B cell (primary cell): ENCODE measurements around the gene CNNM3. TPM values are rescaled to one million over a fixed set of nuclear protein-coding genes. Genes with fewer than 3 reads are reported as not detected.

Experiments
- ATAC-seq: fragments of 200-7000 bp; cut with Tn5 transposase; one replicate; pipeline ENCODE4 v1.10.0; 2021; ENCODE audit warnings: low read depth, mild to moderate bottlenecking, moderate number of reproducible peaks, moderate library complexity
- CTCF ChIA-PET: fragments of 350-600 bp; sonication (Branson Sonifier 250); formaldehyde crosslinking; loops from one replicate; lab custom pipeline; 2021; ENCODE audit warnings: antibody characterized with exemption, inconsistent platforms; lab: Charles Lee
- POLR2A ChIA-PET: fragments of 350-600 bp; sonication (Branson Sonifier 250); formaldehyde crosslinking; loops from one replicate; lab custom pipeline; 2021; ENCODE audit warnings: antibody characterized with exemption; lab: Charles Lee
- DNase-seq: peaks from one replicate; pipeline ENCODE4 v3.0.0; 2013
- H2AFZ ChIP-seq: 2 replicates; pipeline ENCODE4 v1.6.1; 2012; ENCODE audit warnings: mild to moderate bottlenecking, low read depth, low read length; ENCODE audit not compliant: insufficient read depth, poor library complexity, severe bottlenecking
- H3K27ac ChIP-seq, 2 donors: 1 replicate in 1 of 2; 2 replicates in 1 of 2; pipeline ENCODE4 v1.5.1; 2012 to 2013; ENCODE audit warnings: low read length in 2 of 2, mild to moderate bottlenecking in 2 of 2, moderate library complexity in 1 of 2
- H3K27me3 ChIP-seq, 4 experiments: fragments of 200-600 bp in 1 of 4; sonication (generic) in 1 of 4; replicated peaks in 1 of 4; 1 replicate in 2 of 4; 2 replicates in 2 of 4; pipeline versions ENCODE4 v1.6.1 to v1.7.0; 2013 to 2016; ENCODE audit warnings: low read length in 3 of 4, mild to moderate bottlenecking in 2 of 4, mixed read lengths in 1 of 4, moderate library complexity in 1 of 4; ENCODE audit not compliant: insufficient read depth in 4 of 4, control insufficient read depth in 3 of 4; ENCODE audit errors: control extremely low read depth in 1 of 4
- H3K36me3 ChIP-seq, 2 experiments: replicated peaks in 1 of 2; 1 replicate in 1 of 2; 2 replicates in 1 of 2; pipeline versions ENCODE4 v1.6.1 to v1.7.1; 2013; ENCODE audit warnings: low read length in 1 of 2; ENCODE audit not compliant: insufficient read depth in 2 of 2, control insufficient read depth in 1 of 2; ENCODE audit errors: control extremely low read depth in 1 of 2, extremely low read depth in 1 of 2
- H3K4me1 ChIP-seq, 2 donors: fragments of 200-600 bp in 1 of 2; sonication (generic) in 1 of 2; 1 replicate in 1 of 2; 2 replicates in 1 of 2; pipeline versions ENCODE4 v1.5.1 to v1.6.1; 2013 to 2017; ENCODE audit warnings: low read length in 2 of 2; ENCODE audit not compliant: control insufficient read depth in 2 of 2, insufficient read depth in 2 of 2
- H3K4me2 ChIP-seq: replicated peaks from 2 replicates; pipeline ENCODE3; 2012; ENCODE audit warnings: mild to moderate bottlenecking, low read depth, low read length; ENCODE audit not compliant: poor library complexity, severe bottlenecking
- H3K4me3 ChIP-seq, 5 experiments: fragments of 200-600 bp in 1 of 5; sonication (generic) in 1 of 5; 1 replicate in 3 of 5; 2 replicates in 2 of 5; pipeline versions ENCODE4 v1.5.1 to v1.7.0; 2011 to 2016; ENCODE audit warnings: low read length in 4 of 5, mild to moderate bottlenecking in 4 of 5, low read depth in 2 of 5, control low read depth in 1 of 5, moderate library complexity in 1 of 5; ENCODE audit not compliant: insufficient read depth in 1 of 5; ENCODE audit errors: control extremely low read depth in 1 of 5, extremely low read depth in 1 of 5
- H3K79me2 ChIP-seq: fragments of 200-600 bp; sonication (generic); one replicate; pipeline ENCODE4 v1.6.0; 2016; ENCODE audit warnings: low read length; ENCODE audit not compliant: control insufficient read depth, insufficient read depth
- H3K9ac ChIP-seq: fragments of 200-600 bp; sonication (generic); 2 replicates; pipeline ENCODE4 v1.6.1; 2017; ENCODE audit warnings: mild to moderate bottlenecking, low read length, moderate library complexity
- H3K9me3 ChIP-seq, 3 donors: one replicate each; pipeline versions ENCODE4 v1.6.1 to v1.7.1; 2013; ENCODE audit warnings: low read length in 2 of 3; ENCODE audit not compliant: control insufficient read depth in 2 of 3, insufficient read depth in 1 of 3; ENCODE audit errors: control extremely low read depth in 1 of 3
- H4K20me1 ChIP-seq: 2 replicates; pipeline ENCODE4 v1.6.0; 2012; ENCODE audit warnings: mild to moderate bottlenecking, low read length; ENCODE audit not compliant: insufficient read depth, control insufficient read depth, poor library complexity, severe bottlenecking
- H3K27ac Mint-ChIP-seq: one replicate; pipeline ENCODE4 v1.8.0; 2021; ENCODE audit warnings: mixed read lengths
- H3K27me3 Mint-ChIP-seq: one replicate; pipeline ENCODE4 v1.8.0; 2021; ENCODE audit warnings: mixed read lengths
- H3K4me1 Mint-ChIP-seq: one replicate; pipeline ENCODE4 v1.8.0; 2021; ENCODE audit warnings: mixed read lengths
- H3K4me3 Mint-ChIP-seq: one replicate; pipeline ENCODE4 v1.8.0; 2021; ENCODE audit warnings: mixed read lengths
- H3K9me3 Mint-ChIP-seq: one replicate; pipeline ENCODE4 v1.8.0; 2022; ENCODE audit warnings: mixed read lengths; ENCODE audit not compliant: insufficient read depth
- CTCF ChIP-seq: fragments of 200-600 bp; IDR thresholded peaks from one replicate; pipeline ENCODE4 v1.8.0; 2022; ENCODE audit warnings: antibody characterized with exemption, mild to moderate bottlenecking
- EZH2 ChIP-seq: IDR thresholded peaks from 2 replicates; pipeline ENCODE4 v1.6.1; 2012; ENCODE audit warnings: borderline replicate concordance, low read depth, mild to moderate bottlenecking, moderate library complexity, low read length; ENCODE audit not compliant: insufficient read depth, poor library complexity, severe bottlenecking
- WGBS: methylation state at CpG from one replicate; pipeline ENCODE4 v1.1.5; 2013; ENCODE audit warnings: missing lambda C conversion rate; ENCODE audit not compliant: insufficient coverage; 5-methylcytosine and 5-hydroxymethylcytosine counted together
- intact Hi-C: fragments of 100-400 bp; cut with micrococcal nuclease; formaldehyde crosslinking; loops from one replicate; pipeline ENCODE4 v1.10.0; 2022
- polyA plus RNA-seq: library from polyadenylated mRNA; depleted of rRNA; stranded (reverse); fragments of >200 nt; gene quantifications from 2 replicates; pipeline ENCODE4 v1.2.3, GENCODE V29; 2012
- total RNA-seq, 2 donors: library from RNA; stranded (reverse); fragments of 120-200 nt in 1 of 2; gene quantifications; 1 replicate in 1 of 2; 2 replicates in 1 of 2; pipeline versions ENCODE4 v1.2.3 to v1.2.4, GENCODE V29; 2013 to 2022

CNNM3 gene
- total and polyA plus RNA-seq, 2 donors (not counting 1 experiment from before 2014, with no cell fraction given), result 28.8 to 54.7 TPM

GRCh38 chr2:96876269-96877041, 60.4 kb downstream of the CNNM3 start:
- DNase-seq (no peak), ATAC-seq (no peak)
- 96% methylated on average over 15 of the region's 16 CpGs for WGBS
- no peaks in the 10 kb centered on the region for H4K20me1 ChIP-seq
- no peak overlapping the region for H3K9ac ChIP-seq
- H3K27me3 ChIP-seq, result peaks cover 0 to 5% (median 1%) of the 10 kb centered on the region in 4 experiments
- H3K27ac ChIP-seq, result no peak overlapping the region
- H3K36me3 ChIP-seq, result no peaks in the 10 kb centered on the region
- H3K27me3 Mint-ChIP-seq, result peaks cover 4% of the 10 kb centered on the region
- no peaks in the 10 kb centered on the region for H3K79me2 ChIP-seq
- ChIA-PET CTCF (interaction anchor here (0.8 kb wide), 1 partner anchor 74 kb away, joined by 3 read pairs; no protein-coding TSS in a partner anchor), POLR2A (no interaction called here)
- intact Hi-C loops, result no loop called here
- H3K4me2 ChIP-seq, result no peak overlapping the region
- no peak overlapping the region for H2AFZ ChIP-seq
- no peak overlapping the region for H3K4me3 Mint-ChIP-seq
- no peaks in the 10 kb centered on the region for H3K9me3 ChIP-seq
- H3K4me1 ChIP-seq, result peaks cover 17 to 20% of the 10 kb centered on the region in 2 donors
- TF ChIP-seq EZH2 (no peak), CTCF (no peak)
- H3K27ac Mint-ChIP-seq, result no peak overlapping the region
- H3K4me3 ChIP-seq, result no peak overlapping the region
- peaks cover 17% of the 10 kb centered on the region for H3K4me1 Mint-ChIP-seq
- H3K9me3 Mint-ChIP-seq, result no peaks in the 10 kb centered on the region

- Mint-ChIP-seq H3K9me3 (no peaks in the 10 kb centered on the region), H3K27ac (no peak overlapping the region), H3K4me3 (no peak overlapping the region), H3K4me1 (peaks cover 17% of the 10 kb centered on the region), H3K27me3 (peaks cover 4% of the 10 kb centered on the region)
- Histone ChIP-seq H3K4me2 (no peak overlapping the region), H3K79me2 (no peaks in the 10 kb centered on the region), H3K36me3 (no peaks in the 10 kb centered on the region), H3K4me3 (no peak overlapping the region), H3K4me1 (peaks cover 17 to 20% of the 10 kb centered on the region in 2 donors), H3K27ac (no peak overlapping the region), H3K9ac (no peak overlapping the region), H4K20me1 (no peaks in the 10 kb centered on the region), H3K9me3 (no peaks in the 10 kb centered on the region), H3K27me3 (peaks cover 0 to 5% (median 1%) of the 10 kb centered on the region in 4 experiments), H2AFZ (no peak overlapping the region)
- POLR2A ChIA-PET, result no interaction called here
- WGBS, result 90% methylated on average over 2 of the region's 6 CpGs
- intact Hi-C loops, result no loop called here
- TF ChIP-seq CTCF (no peak), EZH2 (no peak)
- CTCF ChIA-PET, result interaction anchor here (0.8 kb wide), 1 partner anchor 74 kb away, joined by 3 read pairs; no protein-coding TSS in a partner anchor
- DNase-seq, result no peak
- ATAC-seq, result no peak
Observed at GRCh38 chr2:96877042-96877451, 61.0 kb downstream of the CNNM3 start.
